HEK293 (cell line): ENCODE results near the gene CFAP20.

Source experiments
- CTCF ChIA-PET: fragments of 350-600 bp; formaldehyde crosslinking; extraction: SDS; loops from one replicate; lab custom pipeline; 2021; ENCODE audit warnings: antibody characterized with exemption; lab: Yijun Ruan, JAX
- POLR2A ChIA-PET: fragments of 300-600 bp; formaldehyde crosslinking; extraction: SDS; loops from one replicate; lab custom pipeline; 2020; ENCODE audit warnings: antibody characterized with exemption, inconsistent platforms; lab: Yijun Ruan, JAX
- H3K27ac ChIP-seq: fragments of 200-500 bp; sonication (Bioruptor generic); 2 replicates; pipeline ENCODE4 v1.5.1; 2014; ENCODE audit warnings: low read depth, low read length, control low read depth, inconsistent platforms; ENCODE audit errors: extremely low read depth
- H3K36me3 ChIP-seq, 2 experiments: fragments of 200-500 bp in 1 of 2; sonication (Bioruptor generic) in 1 of 2; 1 replicate in 1 of 2; 2 replicates in 1 of 2; pipeline ENCODE4 v1.5.1; 2014 to 2017; ENCODE audit warnings: inconsistent platforms in 2 of 2, low read length in 2 of 2; ENCODE audit not compliant: control insufficient read depth in 2 of 2, insufficient read depth in 1 of 2
- H3K4me1 ChIP-seq: fragments of 200-500 bp; sonication (Bioruptor generic); 2 replicates; pipeline ENCODE4 v1.5.1; 2014; ENCODE audit warnings: mild to moderate bottlenecking, low read length, inconsistent platforms; ENCODE audit not compliant: control insufficient read depth, insufficient read depth
- H3K4me3 ChIP-seq: 2 replicates; pipeline ENCODE4 v1.5.1; 2011; ENCODE audit warnings: low read depth, mild to moderate bottlenecking, control low read depth, low read length, moderate library complexity
- H3K9me3 ChIP-seq: fragments of 200-500 bp; sonication (Bioruptor generic); 2 replicates; pipeline ENCODE4 v1.5.1; 2014; ENCODE audit warnings: low read depth, low read length, inconsistent platforms; ENCODE audit not compliant: control insufficient read depth, insufficient read depth
- HIC1 ChIP-seq: fragments of 450-650 bp; formaldehyde crosslinking; IDR thresholded peaks from 2 replicates; pipeline ENCODE4 v1.5.1; 2016; ENCODE audit warnings: missing biosample characterization, missing genetic modification characterization
- OSR2 ChIP-seq: fragments of 450-650 bp; formaldehyde crosslinking; IDR thresholded peaks from 2 replicates; pipeline ENCODE4 v1.5.1; 2016; ENCODE audit warnings: missing biosample characterization, missing genetic modification characterization
- WT1 ChIP-seq: fragments of 450-650 bp; formaldehyde crosslinking; IDR thresholded peaks from 2 replicates; pipeline ENCODE4 v1.5.1; 2016; ENCODE audit warnings: missing biosample characterization, missing genetic modification characterization
- ZBTB11 ChIP-seq: fragments of 450-650 bp; formaldehyde crosslinking; conservative IDR thresholded peaks from 2 replicates; pipeline ENCODE4 v1.5.1; 2016; ENCODE audit warnings: low read depth, missing biosample characterization, missing genetic modification characterization
- ZBTB6 ChIP-seq: fragments of 450-650 bp; formaldehyde crosslinking; IDR thresholded peaks from 2 replicates; pipeline ENCODE4 v1.5.1; 2017; ENCODE audit warnings: missing biosample characterization, missing genetic modification characterization
- ZNF266 ChIP-seq: fragments of 450-650 bp; formaldehyde crosslinking; IDR thresholded peaks from 2 replicates; pipeline ENCODE4 v1.5.1; 2016; ENCODE audit warnings: missing biosample characterization, missing genetic modification characterization, low read depth
- ZNF292 ChIP-seq: fragments of 450-650 bp; formaldehyde crosslinking; IDR thresholded peaks from 2 replicates; pipeline ENCODE4 v1.5.1; 2016; ENCODE audit warnings: low read depth, missing biosample characterization, missing genetic modification characterization, borderline replicate concordance
- ZNF335 ChIP-seq: fragments of 450-650 bp; formaldehyde crosslinking; conservative IDR thresholded peaks from 2 replicates; pipeline ENCODE4 v1.5.1; 2016; ENCODE audit warnings: missing biosample characterization, missing genetic modification characterization
- ZNF398 ChIP-seq: fragments of 450-650 bp; formaldehyde crosslinking; IDR thresholded peaks from 2 replicates; pipeline ENCODE4 v1.5.1; 2017; ENCODE audit warnings: missing biosample characterization, missing genetic modification characterization
- ZNF549 ChIP-seq: fragments of 450-650 bp; IDR thresholded peaks from 2 replicates; pipeline ENCODE4 v1.5.1; 2018; ENCODE audit warnings: missing biosample characterization, missing genetic modification characterization, mild to moderate bottlenecking, inconsistent platforms, moderate library complexity
- ZNF560 ChIP-seq: fragments of 450-650 bp; formaldehyde crosslinking; IDR thresholded peaks from 2 replicates; pipeline ENCODE4 v1.5.1; 2017; ENCODE audit warnings: missing biosample characterization, missing genetic modification characterization, borderline replicate concordance
- ZNF692 ChIP-seq: fragments of 450-650 bp; formaldehyde crosslinking; IDR thresholded peaks from 2 replicates; pipeline ENCODE4 v1.5.1; 2016; ENCODE audit warnings: missing biosample characterization, missing genetic modification characterization
- ZNF785 ChIP-seq: fragments of 450-650 bp; formaldehyde crosslinking; IDR thresholded peaks from 2 replicates; pipeline ENCODE4 v1.5.1; 2016; ENCODE audit warnings: missing biosample characterization, missing genetic modification characterization

CFAP20 gene

GRCh38 chr16:58070585-58070984, 58.6 kb downstream of the CFAP20 start:
- TF ChIP-seq ZNF785 (tag by site-specific recombination) (no peak), ZNF560 (tag by site-specific recombination) (no peak), WT1 (tag by site-specific recombination) (no peak), ZBTB11 (tag by site-specific recombination) (no peak), OSR2 (tag by site-specific recombination) (no peak), ZNF266 (tag by site-specific recombination) (no peak), ZNF398 (tag by site-specific recombination) (no peak), ZBTB6 (tag by site-specific recombination) (no peak), ZNF335 (tag by site-specific recombination) (no peak), HIC1 (no peak), ZNF549 (tag by site-specific recombination) (no peak), ZNF292 (tag by site-specific recombination) (no peak), ZNF692 (tag by site-specific recombination) (no peak)
- TF ChIP-seq, all 188 proteins: peak for 0
- POLR2A ChIA-PET = no interaction called here
- Histone ChIP-seq H3K27ac (no peak overlapping the region), H3K4me3 (no peak overlapping the region), H3K4me1 (no peaks in the 10 kb centered on the region), H3K36me3 (no peaks in the 10 kb centered on the region), H3K9me3 (no peaks in the 10 kb centered on the region)
- CTCF ChIA-PET = interaction anchor here (1.4 kb wide), 1 partner anchor 27 kb away, joined by 10 read pairs; no protein-coding TSS in a partner anchor
